GM21619 (cell line): ENCODE data around the gene TMPRSS5.
"Not testable (repeated sequence)": the region's sequence is repeated elsewhere in the genome, so short reads cannot be mapped to it uniquely, and the experiment has no call there.

Experiments
- ATAC-seq: cut with Tn5 transposase; IDR thresholded peaks from one replicate; pipeline ENCODE4 v1.9.1; 2021; ENCODE audit not compliant: unreplicated experiment

Gene TMPRSS5

GRCh38 chr11:113705871-113706655, at the start of gene TMPRSS5:
TSS of gene TMPRSS5 (minus strand) at chr11:113706308. CDS start at chr11:113706224, 84 bp downstream.
- no peak for ATAC-seq

- ATAC-seq = no peak
Observed at GRCh38 chr11:113752932-113753331, 46.8 kb upstream of the TMPRSS5 start.

- ATAC-seq = no peak
Observed at GRCh38 chr11:113736323-113736722, 30.2 kb upstream of the TMPRSS5 start.

DNA sequence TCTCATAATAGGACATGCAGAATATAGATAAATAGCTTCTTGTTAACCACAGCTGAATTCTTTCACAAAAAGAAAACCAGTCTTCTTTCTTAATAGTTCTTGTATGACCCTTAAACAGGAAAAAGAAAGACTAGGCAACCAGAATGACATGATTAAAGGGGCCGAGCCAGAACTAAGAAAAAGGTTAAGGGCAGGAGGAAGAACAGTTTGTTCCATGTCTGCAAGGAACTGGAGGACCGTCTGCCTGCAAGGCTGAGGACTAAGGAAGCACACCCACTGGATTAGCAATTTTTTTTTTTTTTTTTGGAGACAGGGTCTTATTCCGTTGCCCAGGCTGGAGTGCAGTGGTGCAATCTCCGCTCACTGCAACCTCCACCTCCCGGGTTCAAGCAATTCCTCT, 26.0 kb upstream of the TMPRSS5 start:
- ATAC-seq = no peak

DNA sequence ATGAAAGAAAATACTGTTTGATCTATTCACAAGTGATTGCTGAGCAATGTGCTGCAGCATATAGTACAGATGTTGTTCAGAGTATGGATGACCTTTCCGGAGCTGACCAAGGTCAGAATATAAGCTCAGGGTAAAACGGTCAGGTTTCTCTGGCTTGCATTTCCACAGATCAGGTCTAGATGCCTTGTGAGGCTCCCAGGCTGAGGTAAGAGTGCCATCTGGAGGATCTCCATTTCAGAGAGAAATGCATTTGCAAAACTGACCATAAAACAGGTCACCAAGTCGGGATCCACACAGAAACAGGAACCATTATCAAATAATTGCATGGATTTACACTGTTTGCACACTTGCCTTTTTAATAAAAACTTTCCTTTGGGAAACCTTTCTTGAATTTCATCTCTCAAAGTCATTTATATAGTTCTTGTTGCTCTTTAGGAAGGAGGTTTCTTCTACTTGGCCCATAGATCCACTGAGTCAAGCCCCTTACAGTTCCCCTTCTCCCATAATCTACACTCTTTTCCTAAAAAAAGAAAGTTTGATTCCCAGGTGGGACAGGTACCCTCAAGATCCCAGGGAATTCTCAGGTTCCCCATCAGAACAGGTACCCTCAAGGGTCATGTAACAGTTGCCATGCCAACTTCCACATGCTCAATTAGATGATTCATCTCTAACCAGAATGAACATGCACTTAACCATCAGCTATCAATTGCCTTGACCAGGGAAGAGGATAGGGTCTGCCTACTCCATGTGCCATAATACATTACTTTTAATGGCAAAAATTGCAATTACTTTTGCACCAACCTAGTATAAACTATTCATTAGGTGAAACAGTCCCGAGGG, 25.0 kb upstream of the TMPRSS5 start:
- no peak for ATAC-seq

- no peak for ATAC-seq
Observed at GRCh38 chr11:113729456-113729855, 23.3 kb upstream of the TMPRSS5 start.

- ATAC-seq = no peak
Observed at GRCh38 chr11:113728814-113729213, 22.7 kb upstream of the TMPRSS5 start.

DNA sequence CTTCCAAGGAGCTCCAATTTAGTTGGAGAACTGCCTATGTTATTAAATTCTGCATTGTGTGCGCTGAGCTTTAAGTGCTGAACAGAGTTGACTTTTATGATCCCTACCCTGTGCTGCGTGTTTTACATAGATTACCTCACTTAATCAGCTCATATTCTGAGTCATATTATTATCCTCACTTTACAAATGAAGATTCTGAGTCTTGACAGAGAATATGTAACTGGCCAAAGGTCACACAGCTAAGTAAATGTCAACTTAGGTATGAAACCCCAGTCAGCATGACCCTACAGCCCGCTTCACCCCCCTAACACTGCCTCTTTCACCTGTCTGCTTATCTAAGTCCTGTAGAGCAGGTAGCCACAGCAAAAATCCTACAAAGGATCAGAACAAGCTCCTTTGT, 19.8 kb upstream of the TMPRSS5 start:
- ATAC-seq = no peak

DNA sequence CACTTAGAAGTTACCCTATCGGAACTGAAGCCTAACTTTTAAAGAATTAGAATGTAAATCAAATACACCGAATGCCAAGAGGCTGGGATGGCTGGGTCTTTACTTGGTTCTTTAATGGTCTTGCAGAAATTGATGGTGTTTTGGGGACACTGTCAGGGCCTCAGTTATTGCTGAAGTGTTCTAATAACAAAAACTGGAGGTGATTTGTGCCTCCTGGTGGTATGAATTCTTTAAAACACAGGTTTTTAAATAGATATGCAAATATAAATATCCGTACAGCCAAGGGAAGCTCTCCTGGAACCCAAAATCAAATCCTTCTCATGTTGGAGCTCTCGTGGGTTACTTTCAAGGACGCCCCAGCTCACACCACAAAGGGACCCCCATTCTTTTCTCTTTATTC, 19.3 kb upstream of the TMPRSS5 start:
- no peak for ATAC-seq

DNA sequence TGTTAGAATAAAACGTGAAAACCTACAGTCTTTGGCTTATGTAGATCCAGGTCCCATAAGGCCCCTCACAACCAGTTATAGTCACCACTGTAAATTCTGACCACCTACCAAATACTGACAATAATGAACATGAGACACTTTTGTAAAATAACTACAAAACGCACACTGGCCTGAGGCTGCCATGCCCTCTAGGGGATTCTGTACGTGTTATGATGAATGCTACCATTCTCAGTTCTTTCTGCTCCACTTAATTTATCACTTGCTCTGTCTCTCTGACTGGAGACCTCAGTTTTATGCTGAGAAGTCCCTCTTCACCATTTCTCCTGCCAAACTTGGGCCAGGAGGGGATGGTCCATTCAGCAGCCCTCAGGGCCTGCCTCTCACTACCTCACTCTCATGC, 18.7 kb upstream of the TMPRSS5 start:
- ATAC-seq = no peak

DNA sequence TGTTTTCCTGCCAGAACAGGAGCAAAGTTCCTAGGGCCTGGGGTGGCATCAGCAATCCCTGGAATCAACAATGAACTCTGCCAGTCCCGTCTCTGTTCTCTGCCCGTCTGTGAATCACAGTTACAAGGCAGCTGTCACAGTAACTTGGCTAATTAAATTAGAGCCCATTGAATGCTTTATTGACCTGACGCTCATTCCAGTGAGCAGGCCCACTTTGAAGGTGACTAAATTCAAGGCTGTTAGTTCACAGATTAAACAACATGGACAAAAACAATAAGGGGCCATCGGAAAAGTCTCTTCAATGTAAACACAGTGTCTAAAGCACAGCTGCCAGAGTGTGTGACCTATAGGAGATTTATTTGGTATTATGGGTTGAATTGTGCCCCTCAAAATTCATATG, 17.7 kb upstream of the TMPRSS5 start:
- no peak for ATAC-seq

GRCh38 chr11:113722934-113723333, 16.8 kb upstream of the TMPRSS5 start:
- ATAC-seq = no peak

DNA sequence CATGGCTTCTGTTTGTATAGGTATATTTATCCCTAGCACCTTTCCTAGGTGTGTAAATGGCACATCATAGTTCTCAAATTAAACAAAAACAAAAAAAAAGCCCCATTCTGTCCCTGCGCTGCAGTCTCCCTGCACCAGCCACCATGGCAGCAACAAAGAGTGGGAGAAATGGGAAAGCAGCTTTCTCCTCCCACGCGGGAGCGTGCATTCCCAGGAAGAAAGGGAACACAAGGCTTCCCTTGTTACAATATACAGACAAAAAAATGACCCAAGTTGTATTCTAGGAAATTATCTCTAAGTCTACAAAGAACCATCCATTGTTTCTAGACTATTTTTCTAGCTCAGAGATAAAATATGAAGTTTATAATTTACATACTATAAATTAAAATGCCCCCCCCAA, 16.1 kb upstream of the TMPRSS5 start:
- no peak for ATAC-seq

DNA sequence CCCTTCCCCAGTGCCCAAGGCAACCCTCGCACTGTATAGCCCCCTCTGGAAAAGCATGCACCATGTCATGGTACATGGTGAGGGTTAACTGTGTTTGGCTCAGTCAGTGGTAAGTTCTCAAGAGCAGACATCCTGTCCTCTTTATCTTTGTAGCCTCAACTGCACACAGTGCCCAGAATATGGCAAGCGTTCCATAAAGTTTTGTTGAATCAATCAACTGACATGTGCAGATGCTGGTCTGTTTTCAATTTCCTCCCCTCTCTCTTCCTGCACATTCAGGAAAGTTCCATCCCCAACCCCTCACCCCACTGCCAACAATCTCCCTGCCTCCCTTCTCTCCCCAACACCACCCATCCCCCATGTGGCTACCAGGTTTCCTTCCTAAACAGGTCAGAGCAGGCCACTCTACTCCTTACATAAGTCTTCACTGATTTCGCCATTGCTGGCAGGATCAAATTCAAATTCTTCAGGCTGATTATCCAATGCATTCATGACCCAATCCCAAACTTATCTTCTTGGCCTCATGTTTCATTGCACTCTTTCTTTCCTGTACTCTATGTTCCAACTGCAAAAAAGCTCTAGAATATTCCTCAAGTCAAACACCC, 15.5 kb upstream of the TMPRSS5 start:
- no peak for ATAC-seq

GRCh38 chr11:113720478-113720877, 14.4 kb upstream of the TMPRSS5 start:
- ATAC-seq = not testable (repeated sequence)

- ATAC-seq = no peak
Observed at GRCh38 chr11:113715882-113716625, 9.9 kb upstream of the TMPRSS5 start.

DNA sequence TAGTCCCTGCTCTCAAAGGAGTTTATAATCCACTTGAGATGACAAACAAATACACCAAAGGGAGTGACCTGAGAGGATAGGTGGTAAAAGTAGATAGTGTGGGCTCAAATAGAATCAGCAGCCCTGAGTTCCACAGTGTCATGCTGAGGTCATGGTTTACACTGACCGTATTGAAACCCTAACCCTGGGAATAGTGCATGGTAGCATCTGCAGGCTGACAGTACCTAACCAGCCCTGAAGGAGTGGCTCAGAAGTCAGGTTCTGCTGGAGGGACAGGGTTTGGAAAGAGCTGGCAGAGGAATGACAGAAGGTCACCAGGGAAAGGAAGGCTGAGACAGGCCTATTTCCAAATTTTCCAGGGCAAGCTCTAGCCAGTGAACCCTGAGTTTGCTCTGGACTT, 9.2 kb upstream of the TMPRSS5 start:
- ATAC-seq = no peak

GRCh38 chr11:113710989-113711388, 4.9 kb upstream of the TMPRSS5 start:
- no peak for ATAC-seq

DNA sequence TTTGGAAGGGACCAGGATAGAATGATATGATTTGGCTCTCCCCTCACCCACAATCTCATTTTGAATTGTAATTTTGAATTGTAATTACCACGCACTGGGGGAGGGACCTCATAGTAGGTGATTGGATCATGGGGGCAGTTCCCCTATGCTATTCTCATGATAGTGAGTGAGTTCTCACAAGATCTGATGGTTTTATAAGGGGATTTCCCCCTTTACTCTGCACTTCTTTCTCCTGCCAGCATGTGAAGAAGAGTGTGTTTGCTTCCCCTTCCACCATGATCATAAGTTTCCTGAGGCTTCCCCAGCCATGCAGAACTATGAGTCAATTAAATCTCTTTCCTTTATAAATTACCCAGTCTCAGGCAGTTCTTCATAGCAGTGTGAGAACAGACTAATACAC, 2.6 kb downstream of the TMPRSS5 start:
- not testable (repeated sequence) for ATAC-seq

DNA sequence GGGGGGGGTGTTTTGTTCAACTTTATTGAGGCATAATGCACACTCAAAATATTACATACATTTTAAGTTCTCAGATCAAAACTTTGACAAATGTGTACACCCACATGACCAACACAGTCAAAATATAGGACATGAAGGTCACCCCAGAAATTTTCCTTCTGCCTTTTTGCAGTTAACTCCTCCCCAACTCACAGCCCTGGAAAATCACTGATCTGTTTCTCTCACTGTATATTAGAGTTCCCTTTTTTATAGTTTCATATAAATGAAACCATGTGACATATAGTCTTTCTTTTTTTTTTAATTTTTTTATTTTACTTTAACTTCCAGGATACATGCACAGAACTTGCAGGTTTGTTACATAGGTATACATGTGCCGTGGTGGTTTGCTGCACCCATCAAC, 4.6 kb downstream of the TMPRSS5 start:
- no peak for ATAC-seq

DNA sequence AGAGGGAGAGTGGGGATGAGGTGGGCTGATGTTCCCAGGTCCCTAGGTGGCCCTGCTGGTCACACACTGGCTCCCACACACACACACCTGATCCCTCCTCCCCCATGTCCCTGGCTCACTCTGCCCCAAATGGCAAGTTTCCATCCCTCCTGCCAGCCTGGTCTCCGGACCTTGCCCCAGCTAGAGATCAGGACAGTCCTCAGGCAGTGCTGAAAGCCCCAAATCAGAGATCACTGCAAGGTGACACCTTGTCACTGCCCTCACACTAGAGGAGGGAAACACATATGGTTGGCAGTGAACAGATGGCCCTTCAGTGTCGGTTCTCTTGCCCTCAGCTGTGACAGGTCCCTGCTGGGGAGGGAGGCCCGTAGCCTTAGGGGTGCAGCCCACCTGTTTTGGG, 7.6 kb downstream of the TMPRSS5 start:
- ATAC-seq = no peak
